GM12873 (cell line): ENCODE data around the gene SMAD3.

Experiments
- TF ChIP-seq, protein P1 (sequence below): IDR thresholded peaks from 2 replicates; pipeline ENCODE4 v1.5.1; 2012; ENCODE audit warnings: low read depth, mild to moderate bottlenecking, moderate library complexity, low read length, control low read depth; ENCODE audit not compliant: insufficient read depth; ENCODE audit errors: missing control alignments

SMAD3 gene

DNA sequence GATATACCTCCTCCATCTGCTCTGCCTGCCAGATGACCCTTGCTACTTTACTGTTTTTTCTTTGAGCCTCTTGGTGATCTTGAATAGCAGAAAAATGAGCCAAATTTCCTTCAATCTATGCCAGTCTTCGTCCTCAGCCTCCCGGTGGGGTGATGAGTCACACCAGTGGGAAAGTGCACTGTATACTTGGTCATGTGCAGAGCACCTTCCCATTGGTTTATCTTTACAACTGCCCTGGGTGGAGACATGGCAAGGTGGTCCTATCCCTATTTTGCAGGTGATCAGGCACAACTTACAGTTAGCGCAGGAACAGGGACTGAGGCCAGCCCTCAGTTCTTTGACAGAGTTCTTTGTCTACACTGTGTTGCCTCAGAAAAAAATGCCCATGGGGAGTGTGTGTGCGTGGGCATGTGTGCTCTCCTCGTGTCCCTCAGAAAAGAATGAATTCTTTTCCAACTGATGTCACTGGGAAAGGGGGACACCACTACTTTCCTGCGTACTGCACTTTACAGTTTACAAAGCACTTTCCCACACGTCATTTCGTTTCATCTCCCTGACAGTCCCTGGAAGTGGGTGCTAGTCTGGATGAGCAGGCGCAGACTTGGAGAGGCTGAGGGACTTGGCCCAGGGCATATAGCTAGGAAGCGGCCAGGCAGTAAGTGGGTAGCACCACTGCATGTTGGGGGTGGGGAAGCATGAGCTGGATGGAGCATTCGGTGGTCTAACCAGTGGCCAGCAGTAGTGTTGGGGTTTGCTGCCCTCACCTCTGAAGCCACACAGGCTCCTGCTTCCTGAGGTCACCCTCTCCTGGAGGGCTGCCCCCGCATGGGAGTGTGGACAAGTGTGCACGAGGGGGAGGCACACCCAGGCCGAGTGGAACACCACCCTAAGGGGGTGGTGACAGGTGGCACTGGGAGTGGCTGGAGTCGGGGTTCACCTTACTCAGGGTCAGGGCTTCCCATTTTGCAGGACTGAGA lies 24.1 kb downstream of the SMAD3 start:
- TF ChIP-seq, protein P1, sequence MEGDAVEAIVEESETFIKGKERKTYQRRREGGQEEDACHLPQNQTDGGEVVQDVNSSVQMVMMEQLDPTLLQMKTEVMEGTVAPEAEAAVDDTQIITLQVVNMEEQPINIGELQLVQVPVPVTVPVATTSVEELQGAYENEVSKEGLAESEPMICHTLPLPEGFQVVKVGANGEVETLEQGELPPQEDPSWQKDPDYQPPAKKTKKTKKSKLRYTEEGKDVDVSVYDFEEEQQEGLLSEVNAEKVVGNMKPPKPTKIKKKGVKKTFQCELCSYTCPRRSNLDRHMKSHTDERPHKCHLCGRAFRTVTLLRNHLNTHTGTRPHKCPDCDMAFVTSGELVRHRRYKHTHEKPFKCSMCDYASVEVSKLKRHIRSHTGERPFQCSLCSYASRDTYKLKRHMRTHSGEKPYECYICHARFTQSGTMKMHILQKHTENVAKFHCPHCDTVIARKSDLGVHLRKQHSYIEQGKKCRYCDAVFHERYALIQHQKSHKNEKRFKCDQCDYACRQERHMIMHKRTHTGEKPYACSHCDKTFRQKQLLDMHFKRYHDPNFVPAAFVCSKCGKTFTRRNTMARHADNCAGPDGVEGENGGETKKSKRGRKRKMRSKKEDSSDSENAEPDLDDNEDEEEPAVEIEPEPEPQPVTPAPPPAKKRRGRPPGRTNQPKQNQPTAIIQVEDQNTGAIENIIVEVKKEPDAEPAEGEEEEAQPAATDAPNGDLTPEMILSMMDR, result no peak

DNA sequence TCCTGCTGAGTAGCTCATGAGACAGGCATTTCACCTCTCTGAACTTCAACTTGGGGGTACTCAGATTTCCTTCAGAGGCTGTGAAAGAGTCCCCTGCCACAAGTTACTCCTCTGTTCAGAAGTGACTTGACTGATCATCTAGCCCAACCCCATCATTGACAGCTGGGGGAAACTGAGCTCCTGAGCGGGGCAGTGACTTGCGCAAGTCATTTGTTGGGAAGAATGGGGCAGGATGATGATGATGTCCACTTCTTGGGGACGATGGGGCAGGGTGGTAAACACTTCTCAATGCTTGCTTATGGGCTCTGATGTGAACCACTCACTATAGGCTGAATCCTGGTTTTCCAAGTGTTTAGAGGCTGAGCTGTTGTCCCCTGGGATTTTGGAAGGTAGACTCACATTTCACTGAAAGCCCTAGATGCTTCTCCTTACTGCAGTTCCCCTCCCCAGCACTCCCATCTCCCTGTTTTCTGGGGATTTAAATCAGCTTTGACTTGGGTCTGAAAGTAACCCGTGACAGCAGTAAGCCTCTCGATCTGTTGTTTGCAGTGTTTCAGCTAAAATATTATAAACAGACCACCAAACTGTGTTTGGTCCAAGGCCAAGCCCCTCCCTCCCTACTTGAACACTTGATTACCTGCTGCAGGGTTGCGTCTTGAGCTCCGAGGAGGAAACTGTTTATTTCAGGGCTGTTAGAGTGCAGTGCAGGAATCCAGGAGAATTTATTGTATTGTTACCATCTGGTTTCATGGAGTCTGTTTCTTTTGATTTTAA lies 25.1 kb downstream of the SMAD3 start:
- TF ChIP-seq, protein P1, result no peak

GRCh38 chr15:67091071-67091979 lies 25.9 kb downstream of the SMAD3 start:
- TF ChIP-seq, protein P1, result no peak

- TF ChIP-seq, protein P1, result no peak
Measured at GRCh38 chr15:67091980-67092677, 26.7 kb downstream of the SMAD3 start.

DNA sequence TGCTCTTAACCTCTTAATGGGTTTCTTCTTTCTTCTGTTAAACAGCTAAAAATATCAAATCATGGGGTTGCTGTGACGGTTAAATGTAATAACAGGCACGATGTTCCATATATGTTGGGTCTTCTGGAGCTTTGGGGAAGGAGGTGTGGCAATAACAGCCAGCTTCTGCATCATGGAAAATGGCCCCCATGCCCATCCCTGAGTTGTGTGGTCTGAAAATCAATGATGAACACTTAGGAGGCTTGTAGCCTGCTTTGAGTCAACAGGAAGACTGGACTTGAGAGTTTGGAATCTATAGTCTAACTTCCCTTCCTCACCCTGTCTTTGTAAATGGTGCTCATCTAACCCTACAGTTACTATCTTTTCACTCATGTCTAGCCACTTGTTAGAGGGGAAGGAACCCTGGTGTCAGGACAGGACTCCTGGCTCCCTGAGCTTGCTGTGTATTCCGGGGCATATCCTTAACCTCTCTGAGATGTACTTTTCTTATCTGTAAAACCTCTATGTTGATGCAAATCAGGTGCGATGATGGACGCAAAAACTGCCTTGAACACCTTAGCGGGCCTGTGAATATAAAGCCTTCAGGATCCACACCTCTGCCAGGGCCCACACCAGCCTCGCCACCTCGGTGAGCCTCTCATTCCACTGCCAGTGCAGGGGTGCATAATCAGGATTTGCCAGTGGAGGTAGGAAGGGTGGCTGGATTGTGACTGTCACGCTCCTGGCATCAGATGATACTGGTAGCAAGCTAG lies 27.5 kb downstream of the SMAD3 start:
- TF ChIP-seq, protein P1, result no peak

DNA sequence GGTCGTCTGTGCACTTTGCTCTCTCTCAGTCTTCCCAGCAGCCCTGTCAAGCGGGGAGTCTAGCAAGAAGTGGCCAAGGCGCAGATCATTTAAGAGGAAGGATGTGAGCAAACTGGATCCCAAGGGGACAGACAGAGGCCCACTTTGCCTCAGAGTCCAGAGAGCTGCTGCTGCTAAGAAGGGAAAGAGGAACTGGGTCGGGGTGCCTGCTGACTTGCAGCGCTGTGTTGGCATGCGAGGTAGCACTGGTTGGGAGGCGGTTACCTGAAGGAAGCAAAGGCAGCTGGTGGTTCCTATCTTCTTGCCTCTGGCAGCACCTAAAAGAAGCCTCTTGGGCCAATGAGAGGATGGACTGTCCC lies 28.1 kb downstream of the SMAD3 start:
- TF ChIP-seq, protein P1, result no peak
